Measurements from ENCODE around the gene GRIK3. TPM values are rescaled to one million over a fixed set of nuclear protein-coding genes. Genes with fewer than 3 reads are reported as not detected.

The GRIK3 gene
- total and polyA plus RNA-seq, 3 donors from 2014 or later, result 0.99 to 6.3 (median 3.1) TPM

- Histone ChIP-seq H3K27me3 (no peaks in the 10 kb centered on the region), H3K4me1 (no peaks in the 10 kb centered on the region), H3K27ac (no peak overlapping the region), H3K9me3 (no peaks in the 10 kb centered on the region), H3K36me3 (ENCODE audit: low read depth, missing control alignments) (no peaks in the 10 kb centered on the region), H3K4me3 (no peak overlapping the region)
- no peak for DNase-seq
- intact Hi-C loops (cut with DNase I; ENCODE audit: low total_unique reads), result no loop called here
- TF ChIP-seq CTCF (IDR thresholded peaks at IDR 0.05) (no peak), POLR2A (IDR thresholded peaks at IDR 0.05) (no peak)
- 43 to 56% methylated on average over 2 of the region's 2 CpGs for WGBS, 2 donors
Measured at GRCh38 chr1:36764798-36765197, 269.5 kb downstream of the GRIK3 start.

- Histone ChIP-seq H3K9me3 (no peaks in the 10 kb centered on the region), H3K27ac (no peak overlapping the region), H3K27me3 (no peaks in the 10 kb centered on the region), H3K36me3 (ENCODE audit: low read depth, missing control alignments) (no peaks in the 10 kb centered on the region), H3K4me1 (no peaks in the 10 kb centered on the region), H3K4me3 (no peak overlapping the region)
- WGBS, 2 donors, result 91 to 95% methylated on average over 10 of the region's 10 CpGs
- intact Hi-C loops (cut with DNase I; ENCODE audit: low total_unique reads), result no loop called here
- TF ChIP-seq CTCF (IDR thresholded peaks at IDR 0.05), result no peak
- no peak for TF ChIP-seq POLR2A (IDR thresholded peaks at IDR 0.05)
- DNase-seq, result no peak
Measured at GRCh38 chr1:36763771-36764170, 270.5 kb downstream of the GRIK3 start.

DNA sequence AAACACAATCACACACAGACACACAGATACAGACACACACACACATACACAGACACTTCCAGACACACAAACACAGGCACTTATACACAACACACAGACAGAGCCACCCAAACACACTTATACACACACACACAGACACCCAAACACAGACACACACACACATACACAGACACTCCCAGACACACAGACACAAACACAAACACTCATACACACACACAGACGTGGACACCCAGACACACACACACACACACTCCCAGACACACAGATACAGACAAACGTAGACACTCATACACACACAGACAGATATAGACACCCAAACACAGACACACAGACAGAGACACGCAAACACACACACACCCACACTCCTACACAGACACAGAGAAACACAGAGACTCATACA, 272.1 kb downstream of the GRIK3 start:
- 59 to 90% methylated on average over 3 of the region's 3 CpGs for WGBS, 2 donors
- intact Hi-C loops (cut with DNase I; ENCODE audit: low total_unique reads), result no loop called here
- TF ChIP-seq CTCF (IDR thresholded peaks at IDR 0.05), result no peak
- no peak for TF ChIP-seq POLR2A (IDR thresholded peaks at IDR 0.05)

DNA sequence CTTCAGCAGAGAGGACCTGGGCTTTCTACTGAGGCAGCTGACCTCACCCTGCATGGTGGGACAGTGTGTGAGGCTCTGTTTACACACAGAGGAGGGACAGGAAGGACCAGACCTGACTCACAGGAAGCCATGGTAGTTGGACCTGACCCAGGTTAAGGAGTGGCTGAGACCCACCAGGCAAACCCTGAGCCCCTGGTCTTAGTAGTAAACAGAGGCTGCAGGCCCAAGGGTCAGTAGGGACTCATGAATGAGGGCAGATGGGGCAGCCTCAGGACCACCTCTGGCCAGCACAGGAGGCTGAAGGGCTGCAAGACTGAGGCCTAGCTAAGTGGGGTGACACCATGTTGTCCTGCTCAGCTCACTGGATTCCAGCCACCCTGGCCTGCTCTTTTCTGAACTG, 273.2 kb downstream of the GRIK3 start:
- intact Hi-C loops (cut with DNase I; ENCODE audit: low total_unique reads), result no loop called here
- TF ChIP-seq CTCF (IDR thresholded peaks at IDR 0.05) (no peak), POLR2A (IDR thresholded peaks at IDR 0.05) (no peak)
- Histone ChIP-seq H3K4me1 (no peaks in the 10 kb centered on the region), H3K4me3 (no peak overlapping the region), H3K36me3 (ENCODE audit: low read depth, missing control alignments) (no peaks in the 10 kb centered on the region), H3K27me3 (no peaks in the 10 kb centered on the region), H3K27ac (no peak overlapping the region), H3K9me3 (no peaks in the 10 kb centered on the region)
- no peak for DNase-seq

More for the DNA sequence above, 272.1 kb downstream of the GRIK3 start:
- H3K27me3 ChIP-seq, result no peaks in the 10 kb centered on the region
- no peak for DNase-seq
- H3K4me1 ChIP-seq, result no peaks in the 10 kb centered on the region
- no peak overlapping the region for H3K4me3 ChIP-seq
- no peaks in the 10 kb centered on the region for H3K36me3 ChIP-seq (ENCODE audit: low read depth, missing control alignments)
- H3K9me3 ChIP-seq, result no peaks in the 10 kb centered on the region
- H3K27ac ChIP-seq, result no peak overlapping the region

- 72 to 83% methylated on average over 2 to 3 of the region's 3 CpGs for WGBS, 2 donors
- no peaks in the 10 kb centered on the region for H3K9me3 ChIP-seq
- intact Hi-C loops (cut with DNase I; ENCODE audit: low total_unique reads), result no loop called here
- H3K4me3 ChIP-seq, result no peak overlapping the region
- no peak overlapping the region for H3K27ac ChIP-seq
- H3K36me3 ChIP-seq (ENCODE audit: low read depth, missing control alignments), result no peaks in the 10 kb centered on the region
- no peaks in the 10 kb centered on the region for H3K27me3 ChIP-seq
- no peak for DNase-seq
- no peaks in the 10 kb centered on the region for H3K4me1 ChIP-seq
- no peak for TF ChIP-seq CTCF (IDR thresholded peaks at IDR 0.05)
- no peak for TF ChIP-seq POLR2A (IDR thresholded peaks at IDR 0.05)
Measured at GRCh38 chr1:36760081-36760480, 274.2 kb downstream of the GRIK3 start.
